SKM-1 treated with dmso at 0.1 percent for 144 hours (cell line): ENCODE measurements around the gene CDCP2.
"Not testable (repeated sequence)": the region's sequence is repeated elsewhere in the genome, so short reads cannot be mapped to it uniquely, and the experiment has no call there.

Experiments
- DNase-seq: peaks from one replicate; lab custom pipeline; 2025; ENCODE audit not compliant: unreplicated experiment; lab: John Stamatoyannopoulos, UW

The CDCP2 gene

DNA sequence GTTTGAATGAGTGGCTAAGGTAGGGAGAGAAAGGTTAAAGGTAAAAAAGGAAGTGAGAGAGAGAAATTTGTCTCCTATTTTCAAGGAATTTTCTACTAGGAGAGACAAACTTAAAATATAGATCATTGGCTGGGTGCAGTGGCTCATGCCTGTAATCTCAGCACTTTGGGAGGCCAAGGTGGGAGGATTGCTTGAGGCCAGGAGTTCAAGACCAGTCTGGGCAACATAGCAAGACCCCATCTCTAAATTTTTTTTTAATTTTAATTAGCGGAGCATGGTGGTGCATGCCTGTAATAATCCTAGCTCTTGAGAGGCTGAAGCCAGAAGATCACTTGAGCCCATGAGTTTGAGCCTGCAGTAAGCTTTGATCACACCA, 58.1 kb downstream of the CDCP2 start:
- DNase-seq = not testable (repeated sequence)

DNA sequence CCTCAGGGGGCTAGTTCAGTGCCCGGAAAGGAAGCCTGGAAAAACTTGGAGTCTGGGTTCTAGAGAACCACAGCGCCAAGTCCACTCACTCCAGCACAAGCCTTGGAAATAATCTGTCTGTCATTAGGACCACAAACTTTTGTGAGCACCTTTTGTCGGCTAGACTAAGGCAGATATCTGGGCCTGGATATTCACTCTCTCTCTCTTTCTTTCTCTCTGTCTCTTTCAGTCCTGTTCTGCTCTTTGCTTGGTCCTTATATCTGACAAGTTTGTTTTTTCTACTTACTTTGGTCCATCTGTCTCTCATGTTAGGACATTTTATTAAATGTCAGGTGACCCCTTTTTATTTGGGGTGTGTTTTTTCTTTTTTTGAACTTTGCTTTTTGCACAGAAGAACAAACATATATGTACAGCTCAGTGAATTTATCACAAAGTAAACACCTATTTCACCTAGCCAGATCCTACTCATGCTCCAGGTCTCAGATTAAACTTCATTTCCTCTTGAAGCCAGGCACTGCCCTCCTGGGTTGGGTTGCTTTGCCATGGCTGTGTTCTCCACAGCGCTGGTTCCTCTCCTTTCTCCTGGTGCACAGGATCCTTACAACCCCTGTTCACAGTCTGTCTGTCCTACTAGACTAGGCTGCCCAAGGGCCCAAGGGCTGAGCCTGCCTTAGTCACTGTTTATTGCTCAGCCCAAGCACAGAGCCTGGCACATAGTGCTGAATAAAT, 58.6 kb downstream of the CDCP2 start:
- no peak for DNase-seq

DNA sequence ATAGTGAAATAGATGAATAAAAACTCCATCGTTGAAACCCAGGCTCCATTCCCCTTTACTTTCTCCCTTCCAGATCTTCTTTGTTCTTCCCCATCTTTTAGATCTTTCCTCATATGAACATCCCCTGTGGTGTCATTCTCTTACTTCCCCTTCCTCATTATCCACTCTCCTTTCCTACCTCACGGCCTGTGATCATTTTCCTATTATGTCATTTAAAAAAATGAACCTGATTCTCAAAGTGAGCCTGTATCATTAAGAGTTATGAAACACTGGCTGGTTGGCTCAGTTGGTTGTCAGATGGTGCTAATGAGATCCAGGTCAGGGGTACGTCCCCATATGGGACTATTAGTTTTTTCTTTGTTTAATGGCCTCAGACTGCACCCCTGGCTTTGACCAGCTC, 61.1 kb downstream of the CDCP2 start:
- peak; percentile 19 for DNase-seq

DNA sequence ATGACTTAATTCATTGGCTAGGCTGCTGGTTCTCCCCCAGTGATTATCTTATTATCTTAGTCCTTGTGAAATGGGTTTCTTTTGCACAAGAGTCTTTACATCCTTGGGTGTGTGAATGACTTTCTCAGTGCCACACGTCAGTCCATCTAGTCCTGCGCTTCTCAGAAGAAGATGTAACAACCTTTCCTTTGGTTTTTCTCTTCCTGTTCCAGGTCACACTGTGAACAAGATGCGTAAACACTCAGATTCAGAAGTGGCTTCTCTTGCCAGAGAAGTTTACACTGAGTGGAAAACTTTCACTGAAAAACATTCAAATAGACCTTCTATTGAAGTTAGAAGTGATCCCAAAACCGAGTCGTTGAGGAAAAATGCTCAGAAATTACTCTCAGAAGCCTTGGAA, 64.4 kb downstream of the CDCP2 start:
- no peak for DNase-seq

DNA sequence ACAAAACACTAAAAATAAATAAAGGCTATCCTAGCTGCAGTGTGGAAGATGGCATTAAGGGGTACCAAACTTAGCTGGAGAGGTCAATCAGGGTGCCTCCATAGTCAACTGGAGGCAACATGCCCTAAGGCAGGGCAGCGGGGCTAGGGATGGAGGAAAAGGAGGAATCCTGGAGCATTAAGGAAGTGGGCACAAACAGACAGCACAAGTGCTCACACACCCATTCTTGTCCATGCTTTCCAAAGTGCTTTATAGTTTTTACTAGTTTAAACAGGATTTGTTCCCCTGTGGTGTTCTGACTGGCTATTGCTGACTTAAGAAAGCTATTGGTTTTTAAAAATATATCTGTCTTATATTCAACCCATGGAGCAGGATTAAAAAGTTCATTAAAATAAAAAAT, 66.0 kb downstream of the CDCP2 start:
- DNase-seq = no peak

DNA sequence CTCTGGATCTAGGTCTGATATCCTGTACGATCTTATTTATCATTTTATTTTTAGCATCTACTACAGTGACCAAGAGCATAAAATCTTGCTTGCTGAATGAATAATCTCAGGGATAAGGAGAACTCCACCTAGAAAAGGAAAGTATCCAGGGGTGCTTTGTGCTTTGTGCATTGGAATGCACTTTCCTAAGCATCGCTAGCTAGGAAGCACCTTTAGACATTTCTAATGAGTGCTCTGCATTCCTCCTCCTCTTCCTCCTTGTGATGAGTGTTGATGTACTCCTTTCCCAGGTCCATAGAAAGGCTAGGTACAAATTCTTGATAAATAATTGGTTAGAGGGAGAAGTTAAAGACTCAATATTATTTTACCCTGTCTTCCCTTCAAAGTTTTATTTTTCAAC, 68.0 kb downstream of the CDCP2 start:
- DNase-seq = no peak
